Endodermal cell (in vitro differentiated cells): Measurements from ENCODE around the gene SFPQ. TPM values are rescaled to one million over a fixed set of nuclear protein-coding genes. Genes with fewer than 3 reads are reported as not detected.

Experiments used
- DNase-seq: peaks from one replicate; pipeline ENCODE4 v3.0.0-alpha.2; 2017
- H3K27ac ChIP-seq: 2 replicates; pipeline ENCODE4 v1.5.1; 2013; ENCODE audit warnings: mild to moderate bottlenecking, low read depth, low read length, moderate library complexity
- H3K27me3 ChIP-seq: 2 replicates; pipeline ENCODE4 v1.6.1; 2013; ENCODE audit warnings: mild to moderate bottlenecking, low read length, moderate library complexity; ENCODE audit not compliant: insufficient read depth, control insufficient read depth, poor library complexity, severe bottlenecking
- H3K36me3 ChIP-seq: 2 replicates; pipeline ENCODE4 v1.7.0; 2013; ENCODE audit warnings: mild to moderate bottlenecking, low read length, moderate library complexity; ENCODE audit not compliant: control insufficient read depth, insufficient read depth
- H3K4me1 ChIP-seq: one replicate; pipeline ENCODE4 v1.7.0; 2013; ENCODE audit warnings: low read length; ENCODE audit not compliant: control insufficient read depth, insufficient read depth
- H3K4me3 ChIP-seq: 2 replicates; pipeline ENCODE4 v1.5.1; 2013; ENCODE audit warnings: mild to moderate bottlenecking, low read length, moderate library complexity
- H3K9ac ChIP-seq: 2 replicates; pipeline ENCODE4 v1.6.1; 2013; ENCODE audit warnings: mild to moderate bottlenecking, low read length, moderate library complexity; ENCODE audit not compliant: poor library complexity, severe bottlenecking; ENCODE audit errors: extremely low read depth
- H3K9me3 ChIP-seq: 2 replicates; pipeline ENCODE4 v1.6.1; 2013; ENCODE audit warnings: mild to moderate bottlenecking, low read length, moderate library complexity; ENCODE audit not compliant: control insufficient read depth
- H3K27ac Mint-ChIP-seq: 2 replicates; pipeline ENCODE4 v1.8.0; 2020; ENCODE audit warnings: mixed read lengths
- H3K27me3 Mint-ChIP-seq: 2 replicates; pipeline ENCODE4 v1.8.0; 2021; ENCODE audit warnings: mild to moderate bottlenecking, mixed read lengths; ENCODE audit not compliant: insufficient read depth
- H3K36me3 Mint-ChIP-seq: 2 replicates; pipeline ENCODE4 v1.8.0; 2020; ENCODE audit warnings: low read depth, mixed read lengths
- H3K4me1 Mint-ChIP-seq: 2 replicates; pipeline ENCODE4 v1.8.0; 2020; ENCODE audit warnings: mixed read lengths
- H3K4me3 Mint-ChIP-seq: 2 replicates; pipeline ENCODE4 v1.8.0; 2020; ENCODE audit warnings: mild to moderate bottlenecking, moderate library complexity, mixed read lengths
- H3K9me3 Mint-ChIP-seq: 2 replicates; pipeline ENCODE4 v1.8.0; 2020; ENCODE audit warnings: mild to moderate bottlenecking, mixed read lengths
- WGBS, 2 experiments: methylation state at CpG; one replicate each; pipeline versions ENCODE4 v1.1.5 to v1.1.7; 2013; ENCODE audit warnings: missing lambda C conversion rate in 2 of 2, mixed read lengths in 1 of 2; ENCODE audit not compliant: insufficient coverage in 1 of 2, insufficient read length in 1 of 2; 5-methylcytosine and 5-hydroxymethylcytosine counted together
- total RNA-seq, 2 donors: library from RNA; stranded (reverse); fragmentation: NEBNext Ultra II Directional in 1 of 2; extraction: Animal tissue kit (Norgen Biotek cat#: 25700) in 1 of 2; gene quantifications; 2 replicates in 1 of 2; 3 replicates in 1 of 2; pipeline ENCODE4 v1.2.1, GENCODE V29; 2021
- TF ChIP-seq, protein P1 (sequence below): fragments of 200-600 bp; sonication (generic); conservative IDR thresholded peaks from 2 replicates; pipeline ENCODE4 v1.5.0; 2021; ENCODE audit warnings: antibody characterized with exemption, mild to moderate bottlenecking

Gene SFPQ
- total RNA-seq, 2 donors from 2014 or later: 350 to 491 TPM

DNA sequence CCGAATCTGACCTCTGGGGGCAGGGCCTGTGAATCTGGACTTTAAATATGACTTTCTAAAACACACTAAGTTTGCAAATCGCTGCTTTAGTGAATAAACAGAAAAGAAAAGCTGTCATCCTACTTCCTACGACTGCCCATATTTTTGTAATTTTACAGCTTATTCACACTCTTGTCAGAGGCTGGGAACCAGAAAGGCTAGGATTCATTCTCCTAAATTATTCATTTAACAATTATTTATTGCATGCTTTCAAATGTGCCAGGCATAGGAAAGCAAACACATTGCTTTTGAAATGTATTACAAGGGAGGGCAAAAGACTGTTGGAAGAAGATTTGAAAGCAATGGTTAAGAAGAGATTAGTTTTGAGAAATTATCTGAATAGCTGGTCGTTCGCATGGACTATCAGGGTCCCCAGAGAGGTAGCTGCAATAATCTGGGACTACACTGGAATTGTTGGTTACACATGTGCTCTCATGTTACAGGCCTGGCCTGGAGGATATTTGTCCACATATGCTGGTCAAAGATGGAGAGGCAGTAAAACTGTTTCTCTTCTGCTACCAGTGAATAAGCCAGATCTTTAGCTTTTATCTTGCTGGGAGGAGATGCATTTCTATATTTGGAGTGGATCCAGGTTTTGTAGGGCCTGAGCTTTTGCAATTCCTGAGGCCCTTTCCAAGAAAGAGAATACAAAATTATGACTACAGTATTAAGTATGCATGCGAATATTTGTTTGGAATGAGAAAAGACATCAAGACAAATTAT is 29.6 kb upstream of the SFPQ start:
- H3K9me3 ChIP-seq: no peaks in the 10 kb centered on the region

DNA sequence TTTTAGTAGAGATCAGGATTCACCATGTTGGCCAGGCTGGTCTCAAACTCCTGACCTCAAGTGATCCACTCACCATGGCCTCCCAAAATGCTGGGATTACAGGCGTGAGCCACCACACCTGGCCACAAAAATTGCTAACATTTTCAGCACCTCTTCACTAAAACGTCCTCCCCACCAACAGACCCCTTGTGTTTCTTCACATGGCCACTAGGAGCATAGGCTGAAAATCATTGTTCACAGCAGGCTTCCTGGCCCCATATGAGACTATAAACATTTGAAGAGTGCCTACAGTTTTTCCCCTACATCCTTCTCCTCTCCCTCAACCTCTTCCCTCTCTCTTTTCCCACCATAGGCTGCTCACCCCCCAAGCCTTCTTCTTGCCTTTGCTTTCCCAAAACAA is 28.0 kb upstream of the SFPQ start:
- H3K9me3 Mint-ChIP-seq: no peaks in the 10 kb centered on the region
- no peak overlapping the region for H3K9ac ChIP-seq
- H3K9me3 ChIP-seq: no peaks in the 10 kb centered on the region
- WGBS, 2 experiments: 44 to 65% methylated on average over 2 of the region's 2 CpGs
- no peaks in the 10 kb centered on the region for H3K27me3 ChIP-seq
- H3K4me1 Mint-ChIP-seq: peaks cover 17% of the 10 kb centered on the region
- H3K27me3 Mint-ChIP-seq: no peaks in the 10 kb centered on the region
- no peak overlapping the region for H3K4me3 Mint-ChIP-seq
- TF ChIP-seq, protein P1, sequence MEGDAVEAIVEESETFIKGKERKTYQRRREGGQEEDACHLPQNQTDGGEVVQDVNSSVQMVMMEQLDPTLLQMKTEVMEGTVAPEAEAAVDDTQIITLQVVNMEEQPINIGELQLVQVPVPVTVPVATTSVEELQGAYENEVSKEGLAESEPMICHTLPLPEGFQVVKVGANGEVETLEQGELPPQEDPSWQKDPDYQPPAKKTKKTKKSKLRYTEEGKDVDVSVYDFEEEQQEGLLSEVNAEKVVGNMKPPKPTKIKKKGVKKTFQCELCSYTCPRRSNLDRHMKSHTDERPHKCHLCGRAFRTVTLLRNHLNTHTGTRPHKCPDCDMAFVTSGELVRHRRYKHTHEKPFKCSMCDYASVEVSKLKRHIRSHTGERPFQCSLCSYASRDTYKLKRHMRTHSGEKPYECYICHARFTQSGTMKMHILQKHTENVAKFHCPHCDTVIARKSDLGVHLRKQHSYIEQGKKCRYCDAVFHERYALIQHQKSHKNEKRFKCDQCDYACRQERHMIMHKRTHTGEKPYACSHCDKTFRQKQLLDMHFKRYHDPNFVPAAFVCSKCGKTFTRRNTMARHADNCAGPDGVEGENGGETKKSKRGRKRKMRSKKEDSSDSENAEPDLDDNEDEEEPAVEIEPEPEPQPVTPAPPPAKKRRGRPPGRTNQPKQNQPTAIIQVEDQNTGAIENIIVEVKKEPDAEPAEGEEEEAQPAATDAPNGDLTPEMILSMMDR: peak; percentile 76
- no peak overlapping the region for H3K27ac ChIP-seq
- H3K27ac Mint-ChIP-seq: peak overlapping the region; percentile 61
- no peaks in the 10 kb centered on the region for H3K36me3 ChIP-seq
- peak; percentile 74 for DNase-seq
- no peak overlapping the region for H3K4me3 ChIP-seq
- no peaks in the 10 kb centered on the region for H3K36me3 Mint-ChIP-seq
- H3K4me1 ChIP-seq: no peaks in the 10 kb centered on the region

More for the DNA sequence above, 29.6 kb upstream of the SFPQ start:
- no peaks in the 10 kb centered on the region for H3K9me3 Mint-ChIP-seq
- no peaks in the 10 kb centered on the region for H3K4me1 ChIP-seq
- no peak overlapping the region for H3K9ac ChIP-seq
- H3K36me3 ChIP-seq: no peaks in the 10 kb centered on the region
- H3K36me3 Mint-ChIP-seq: no peaks in the 10 kb centered on the region
- H3K27me3 Mint-ChIP-seq: no peaks in the 10 kb centered on the region
- WGBS, 2 experiments: 89 to 92% methylated on average over 6 of the region's 6 CpGs
- H3K4me3 ChIP-seq: no peak overlapping the region
- H3K27ac Mint-ChIP-seq: peak overlapping the region; percentile 55
- no peak overlapping the region for H3K4me3 Mint-ChIP-seq
- no peak for DNase-seq
- H3K27me3 ChIP-seq: no peaks in the 10 kb centered on the region
- H3K27ac ChIP-seq: no peak overlapping the region
- TF ChIP-seq, protein P1: no peak
- peaks cover 17% of the 10 kb centered on the region for H3K4me1 Mint-ChIP-seq

DNA sequence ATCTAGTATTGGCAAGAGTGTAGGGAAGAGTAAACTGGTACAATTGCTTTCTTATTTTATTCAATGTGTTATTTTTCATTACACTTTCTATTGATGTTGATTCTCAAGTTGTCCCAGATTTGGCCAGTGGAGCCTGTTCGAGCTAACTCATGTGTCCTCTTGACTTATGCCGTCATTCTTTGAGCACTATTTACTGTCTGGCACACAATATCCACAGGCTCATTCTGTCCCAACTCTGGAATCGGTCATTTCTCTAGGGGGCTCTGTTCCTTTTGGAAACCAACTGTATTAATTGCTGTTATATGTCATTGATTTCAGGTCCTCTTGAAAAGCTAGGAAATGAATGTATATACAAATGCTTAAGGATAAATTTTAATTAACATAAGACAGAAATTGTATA is 22.4 kb upstream of the SFPQ start:
- no peaks in the 10 kb centered on the region for H3K27me3 Mint-ChIP-seq
- H3K4me3 Mint-ChIP-seq: no peak overlapping the region
- no peaks in the 10 kb centered on the region for H3K36me3 Mint-ChIP-seq
- WGBS, 2 experiments: 88 to 95% methylated on average over 2 to 3 of the region's 3 CpGs
- no peak overlapping the region for H3K9ac ChIP-seq
- DNase-seq: no peak
- no peak overlapping the region for H3K27ac ChIP-seq
- peaks cover 9% of the 10 kb centered on the region for H3K4me1 Mint-ChIP-seq
- H3K36me3 ChIP-seq: no peaks in the 10 kb centered on the region
- H3K27me3 ChIP-seq: no peaks in the 10 kb centered on the region
- H3K9me3 Mint-ChIP-seq: no peaks in the 10 kb centered on the region
- H3K27ac Mint-ChIP-seq: no peak overlapping the region
- TF ChIP-seq, protein P1: no peak
- H3K4me3 ChIP-seq: no peak overlapping the region
- no peaks in the 10 kb centered on the region for H3K9me3 ChIP-seq
- H3K4me1 ChIP-seq: no peaks in the 10 kb centered on the region
